ENCODE results near the gene PIN4.

DNA sequence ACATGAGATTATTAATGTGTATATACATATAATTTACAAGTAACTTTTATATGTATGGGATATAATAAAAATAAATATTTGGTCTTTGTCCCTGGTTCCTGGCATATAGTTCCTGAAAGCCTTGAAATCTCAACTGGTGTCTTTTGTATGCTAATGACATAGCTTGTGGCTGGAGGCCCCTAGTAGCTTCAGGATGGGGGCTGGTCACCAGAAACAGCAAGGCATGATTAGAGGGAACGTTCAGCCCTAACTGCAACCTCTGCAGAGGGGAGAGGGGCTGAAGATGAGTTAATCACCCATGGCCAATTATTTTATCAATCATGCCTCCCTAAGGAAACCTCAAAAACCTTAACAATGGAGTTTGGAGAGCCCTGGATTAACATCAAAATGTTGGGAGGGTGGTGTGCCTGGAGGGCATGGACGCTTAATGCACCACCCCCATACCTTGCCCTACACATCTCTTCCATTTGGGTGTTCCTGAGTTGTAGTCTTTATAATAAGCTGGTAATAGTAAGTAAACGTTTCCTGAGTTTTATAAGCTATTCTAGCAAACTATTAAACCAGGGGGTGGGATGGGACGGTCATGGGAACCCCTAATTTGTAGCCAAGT lies 21.3 kb downstream of the PIN4 start:
- TF ChIP-seq, protein P1, sequence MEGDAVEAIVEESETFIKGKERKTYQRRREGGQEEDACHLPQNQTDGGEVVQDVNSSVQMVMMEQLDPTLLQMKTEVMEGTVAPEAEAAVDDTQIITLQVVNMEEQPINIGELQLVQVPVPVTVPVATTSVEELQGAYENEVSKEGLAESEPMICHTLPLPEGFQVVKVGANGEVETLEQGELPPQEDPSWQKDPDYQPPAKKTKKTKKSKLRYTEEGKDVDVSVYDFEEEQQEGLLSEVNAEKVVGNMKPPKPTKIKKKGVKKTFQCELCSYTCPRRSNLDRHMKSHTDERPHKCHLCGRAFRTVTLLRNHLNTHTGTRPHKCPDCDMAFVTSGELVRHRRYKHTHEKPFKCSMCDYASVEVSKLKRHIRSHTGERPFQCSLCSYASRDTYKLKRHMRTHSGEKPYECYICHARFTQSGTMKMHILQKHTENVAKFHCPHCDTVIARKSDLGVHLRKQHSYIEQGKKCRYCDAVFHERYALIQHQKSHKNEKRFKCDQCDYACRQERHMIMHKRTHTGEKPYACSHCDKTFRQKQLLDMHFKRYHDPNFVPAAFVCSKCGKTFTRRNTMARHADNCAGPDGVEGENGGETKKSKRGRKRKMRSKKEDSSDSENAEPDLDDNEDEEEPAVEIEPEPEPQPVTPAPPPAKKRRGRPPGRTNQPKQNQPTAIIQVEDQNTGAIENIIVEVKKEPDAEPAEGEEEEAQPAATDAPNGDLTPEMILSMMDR (conservative IDR thresholded peaks at IDR 0.05; ENCODE audit: low read depth in 2 of 2) = no peak
- TF ChIP-seq POLR2AphosphoS5 (IDR thresholded peaks at IDR 0.05; ENCODE audit: low read depth) (no peak), EZH2 (IDR thresholded peaks at IDR 0.05; ENCODE audit: low read depth, unreplicated experiment) (no peak), EZH2phosphoT487 (IDR thresholded peaks at IDR 0.05; ENCODE audit: unreplicated experiment) (no peak)
- TF ChIP-seq, protein P2, sequence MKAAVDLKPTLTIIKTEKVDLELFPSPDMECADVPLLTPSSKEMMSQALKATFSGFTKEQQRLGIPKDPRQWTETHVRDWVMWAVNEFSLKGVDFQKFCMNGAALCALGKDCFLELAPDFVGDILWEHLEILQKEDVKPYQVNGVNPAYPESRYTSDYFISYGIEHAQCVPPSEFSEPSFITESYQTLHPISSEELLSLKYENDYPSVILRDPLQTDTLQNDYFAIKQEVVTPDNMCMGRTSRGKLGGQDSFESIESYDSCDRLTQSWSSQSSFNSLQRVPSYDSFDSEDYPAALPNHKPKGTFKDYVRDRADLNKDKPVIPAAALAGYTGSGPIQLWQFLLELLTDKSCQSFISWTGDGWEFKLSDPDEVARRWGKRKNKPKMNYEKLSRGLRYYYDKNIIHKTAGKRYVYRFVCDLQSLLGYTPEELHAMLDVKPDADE (IDR thresholded peaks at IDR 0.05) = no peak

Data from GM23338 (cell line).